HT-29 (cell line): ENCODE results near the gene POP7. TPM values are rescaled to one million over a fixed set of nuclear protein-coding genes. Genes with fewer than 3 reads are reported as not detected.
A peak's percentile ranks its signal among the peaks of the same experiment; 100 is the strongest.
"Not testable (repeated sequence)": the region's sequence is repeated elsewhere in the genome, so short reads cannot be mapped to it uniquely, and the experiment has no call there.

ENCODE experiments used
- DNase-seq: peaks from one replicate; pipeline ENCODE4 v3.0.0-alpha.2; 2015; ENCODE audit warnings: low spot score
- total RNA-seq: library from RNA; depleted of rRNA; stranded (reverse); fragments of >200 nt; shearing (Covaris generic); gene quantifications from 2 replicates; pipeline ENCODE4 v1.2.3, GENCODE V29; 2014

Gene POP7
- total RNA-seq, 1 experiment from 2014 or later: 231 TPM

GRCh38 chr7:100691676-100692577 lies 14.0 kb upstream of the POP7 start:
- DNase-seq: peak; percentile 88

- no peak for DNase-seq
These were observed 13.4 kb upstream of the POP7 start for GRCh38 chr7:100692578-100692961.

- DNase-seq: no peak
These were observed 12.4 kb upstream of the POP7 start for GRCh38 chr7:100693312-100694097.

DNA sequence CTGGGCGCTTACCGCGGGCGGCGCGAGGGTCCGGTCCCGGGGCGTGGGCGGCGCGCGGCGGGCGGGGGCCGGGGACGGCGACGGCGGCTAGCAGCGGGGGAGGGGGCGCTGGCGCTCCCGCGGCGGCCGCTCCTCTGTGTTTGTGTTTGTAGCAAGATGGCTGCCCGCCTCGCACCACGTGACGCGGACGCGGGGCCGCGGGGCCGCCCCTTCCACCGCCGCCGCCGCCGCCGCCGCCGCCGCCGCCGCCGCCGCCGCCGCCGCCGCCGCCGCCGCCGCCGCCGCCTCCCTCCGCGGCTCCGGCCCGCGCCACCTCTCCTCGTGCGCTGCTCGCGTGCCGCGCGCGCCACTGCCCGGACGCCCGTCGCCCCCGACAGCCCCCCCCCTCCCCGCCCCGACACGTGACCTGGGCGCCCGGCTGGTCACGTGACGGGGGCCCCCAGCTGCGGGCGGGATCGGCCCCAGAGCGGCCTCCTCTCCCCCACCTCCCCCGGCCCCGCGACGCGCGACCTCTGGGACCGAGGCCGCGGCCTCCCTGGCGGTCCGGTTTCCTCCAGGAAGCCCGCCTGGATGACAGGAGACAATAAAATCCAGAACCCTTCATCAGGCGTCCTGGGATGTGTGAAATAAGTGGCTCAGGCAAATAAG lies 11.7 kb upstream of the POP7 start, which contains the start of gene GIGYF1:
Gene GIGYF1, minus strand, starts transcription at position 153 of the 648 bp plus-strand sequence. CDS start 6,012 bp downstream, outside the sequence.
- DNase-seq: peak; percentile 51

- DNase-seq: no peak
These were observed 9.8 kb upstream of the POP7 start for GRCh38 chr7:100696123-100696521.

DNA sequence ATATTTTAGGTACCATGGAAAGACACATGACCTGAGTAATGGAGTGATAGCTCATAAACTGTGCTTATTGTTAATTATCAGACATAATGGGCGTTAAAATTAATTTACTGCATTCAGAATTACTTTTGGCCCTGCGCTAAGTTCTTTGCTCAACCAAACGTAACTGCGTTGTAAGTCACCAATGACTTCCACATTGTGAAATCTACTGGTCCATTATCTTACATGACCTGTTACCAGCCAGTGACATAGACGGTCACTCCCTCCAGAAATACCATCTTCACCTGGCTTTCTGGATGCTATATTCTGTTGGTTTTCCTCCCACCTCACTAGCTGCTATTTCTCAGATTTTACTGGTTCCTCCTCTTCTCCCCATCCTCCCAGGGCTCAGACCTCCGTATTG lies 6.9 kb upstream of the POP7 start:
- DNase-seq: no peak

DNA sequence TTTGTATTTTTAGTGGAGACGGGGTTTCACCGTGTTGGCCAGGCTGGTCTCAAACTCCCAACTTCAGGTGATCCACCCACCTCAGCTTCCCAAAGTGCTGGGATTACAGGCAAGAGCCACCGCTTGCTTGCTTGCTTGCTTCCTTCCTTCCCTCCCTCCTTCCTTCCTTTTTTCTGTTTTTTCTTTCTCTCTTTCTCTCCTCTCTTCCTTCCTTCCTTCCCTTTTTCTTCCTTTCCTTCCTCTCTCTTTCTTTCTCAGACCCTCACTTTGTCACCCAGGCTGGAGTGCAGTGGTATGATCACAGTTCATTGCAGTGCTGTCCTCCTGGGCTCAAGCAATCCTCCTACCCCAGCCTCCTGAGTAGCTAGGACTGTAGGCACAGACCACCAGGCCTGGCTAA lies 4.8 kb upstream of the POP7 start:
- not testable (repeated sequence) for DNase-seq

GRCh38 chr7:100705320-100705752 lies 585 bp upstream of the POP7 start:
- peak; percentile 83 for DNase-seq

DNA sequence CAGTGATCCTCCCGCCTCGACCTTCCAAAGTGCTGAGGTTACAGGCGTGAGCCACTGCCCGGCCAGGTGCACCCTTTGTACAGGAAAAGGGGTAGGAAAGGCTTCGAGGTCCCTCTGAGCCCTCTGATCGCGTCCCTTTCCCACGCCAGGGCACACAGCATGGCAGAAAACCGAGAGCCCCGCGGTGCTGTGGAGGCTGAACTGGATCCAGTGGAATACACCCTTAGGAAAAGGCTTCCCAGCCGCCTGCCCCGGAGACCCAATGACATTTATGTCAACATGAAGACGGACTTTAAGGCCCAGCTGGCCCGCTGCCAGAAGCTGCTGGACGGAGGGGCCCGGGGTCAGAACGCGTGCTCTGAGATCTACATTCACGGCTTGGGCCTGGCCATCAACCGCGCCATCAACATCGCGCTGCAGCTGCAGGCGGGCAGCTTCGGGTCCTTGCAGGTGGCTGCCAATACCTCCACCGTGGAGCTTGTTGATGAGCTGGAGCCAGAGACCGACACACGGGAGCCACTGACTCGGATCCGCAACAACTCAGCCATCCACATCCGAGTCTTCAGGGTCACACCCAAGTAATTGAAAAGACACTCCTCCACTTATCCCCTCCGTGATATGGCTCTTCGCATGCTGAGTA lies 871 bp downstream of the POP7 start:
- no peak for DNase-seq

DNA sequence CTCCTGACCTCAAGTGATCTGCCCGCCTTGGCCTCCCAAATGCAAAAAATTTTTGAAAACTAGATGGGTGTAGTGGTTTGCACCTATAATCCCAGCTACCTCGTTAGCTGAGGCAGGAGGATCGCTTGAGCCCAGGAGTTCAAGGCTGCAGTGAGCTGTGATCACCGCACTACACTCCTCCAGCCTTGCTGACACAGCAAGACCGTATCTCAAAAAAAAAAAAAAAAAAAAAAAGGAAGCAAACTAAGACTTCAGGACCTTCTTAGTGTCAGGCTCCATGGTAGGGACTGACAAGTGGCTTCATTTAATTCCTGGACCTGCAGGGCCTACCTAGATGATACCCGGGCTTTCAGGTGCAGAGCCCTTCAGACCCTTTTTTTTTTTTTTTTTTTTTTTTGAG lies 2.5 kb downstream of the POP7 start:
- no peak for DNase-seq

DNA sequence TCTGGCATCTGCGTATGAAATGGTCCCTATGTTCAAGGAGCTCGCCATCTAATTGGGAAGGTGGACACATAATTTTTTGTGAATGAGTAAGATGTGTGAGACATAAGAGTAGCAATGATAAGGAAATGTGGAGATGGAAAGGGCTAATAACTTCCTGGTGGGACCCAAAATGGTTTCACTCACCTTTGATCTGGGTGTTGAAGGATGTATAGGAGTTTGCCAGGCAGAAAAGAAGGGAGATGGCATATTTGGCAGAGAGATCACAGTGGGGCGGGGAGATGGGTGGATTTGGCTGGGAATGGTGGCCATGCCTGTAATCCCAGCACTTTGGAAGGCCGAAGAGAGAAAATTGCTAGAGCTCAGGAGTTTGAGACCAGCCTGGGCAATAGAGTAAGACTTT lies 4.5 kb downstream of the POP7 start:
- DNase-seq: no peak

GRCh38 chr7:100711369-100711768 lies 5.4 kb downstream of the POP7 start:
- DNase-seq: no peak

- DNase-seq: no peak
These were observed 8.8 kb downstream of the POP7 start for GRCh38 chr7:100714725-100715124.

GRCh38 chr7:100717073-100717472 lies 11.2 kb downstream of the POP7 start:
- DNase-seq: not testable (repeated sequence)

GRCh38 chr7:100719523-100720278 lies 13.8 kb downstream of the POP7 start:
- peak; percentile 20 for DNase-seq

- DNase-seq: no peak
These were observed 14.4 kb downstream of the POP7 start, which contains the start of gene EPO for GRCh38 chr7:100720279-100720670. Gene EPO (plus strand): TSS chr7:100720468. CDS start chr7:100720981, 513 bp downstream.

DNA sequence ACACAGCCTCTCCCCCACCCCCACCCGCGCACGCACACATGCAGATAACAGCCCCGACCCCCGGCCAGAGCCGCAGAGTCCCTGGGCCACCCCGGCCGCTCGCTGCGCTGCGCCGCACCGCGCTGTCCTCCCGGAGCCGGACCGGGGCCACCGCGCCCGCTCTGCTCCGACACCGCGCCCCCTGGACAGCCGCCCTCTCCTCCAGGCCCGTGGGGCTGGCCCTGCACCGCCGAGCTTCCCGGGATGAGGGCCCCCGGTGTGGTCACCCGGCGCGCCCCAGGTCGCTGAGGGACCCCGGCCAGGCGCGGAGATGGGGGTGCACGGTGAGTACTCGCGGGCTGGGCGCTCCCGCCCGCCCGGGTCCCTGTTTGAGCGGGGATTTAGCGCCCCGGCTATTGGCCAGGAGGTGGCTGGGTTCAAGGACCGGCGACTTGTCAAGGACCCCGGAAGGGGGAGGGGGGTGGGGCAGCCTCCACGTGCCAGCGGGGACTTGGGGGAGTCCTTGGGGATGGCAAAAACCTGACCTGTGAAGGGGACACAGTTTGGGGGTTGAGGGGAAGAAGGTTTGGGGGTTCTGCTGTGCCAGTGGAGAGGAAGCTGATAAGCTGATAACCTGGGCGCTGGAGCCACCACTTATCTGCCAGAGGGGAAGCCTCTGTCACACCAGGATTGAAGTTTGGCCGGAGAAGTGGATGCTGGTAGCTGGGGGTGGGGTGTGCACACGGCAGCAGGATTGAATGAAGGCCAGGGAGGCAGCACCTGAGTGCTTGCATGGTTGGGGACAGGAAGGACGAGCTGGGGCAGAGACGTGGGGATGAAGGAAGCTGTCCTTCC lies 15.0 kb downstream of the POP7 start:
- DNase-seq: no peak

DNA sequence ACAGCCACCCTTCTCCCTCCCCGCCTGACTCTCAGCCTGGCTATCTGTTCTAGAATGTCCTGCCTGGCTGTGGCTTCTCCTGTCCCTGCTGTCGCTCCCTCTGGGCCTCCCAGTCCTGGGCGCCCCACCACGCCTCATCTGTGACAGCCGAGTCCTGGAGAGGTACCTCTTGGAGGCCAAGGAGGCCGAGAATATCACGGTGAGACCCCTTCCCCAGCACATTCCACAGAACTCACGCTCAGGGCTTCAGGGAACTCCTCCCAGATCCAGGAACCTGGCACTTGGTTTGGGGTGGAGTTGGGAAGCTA lies 15.5 kb downstream of the POP7 start:
- DNase-seq: no peak

- no peak for DNase-seq
These were observed 16.7 kb downstream of the POP7 start for GRCh38 chr7:100722480-100723212.
